Effector CD4-positive, alpha-beta T cell (primary cell): ENCODE data around the gene MARK4.

Experiments used
- DNase-seq: peaks from one replicate; pipeline ENCODE4 v3.0.0-alpha.2; 2020

The MARK4 gene

GRCh38 chr19:45344621-45345505, 93.8 kb downstream of the MARK4 start:
- DNase-seq = no peak

GRCh38 chr19:45345506-45345860, 94.4 kb downstream of the MARK4 start:
- no peak for DNase-seq

GRCh38 chr19:45346449-45346848, 95.4 kb downstream of the MARK4 start:
- DNase-seq = no peak

GRCh38 chr19:45347570-45348366, 96.7 kb downstream of the MARK4 start:
- DNase-seq = no peak

GRCh38 chr19:45348367-45349125, 97.5 kb downstream of the MARK4 start:
- DNase-seq = no peak

GRCh38 chr19:45349126-45349415, 98.0 kb downstream of the MARK4 start:
- DNase-seq = no peak

GRCh38 chr19:45349430-45349941, 98.4 kb downstream of the MARK4 start:
- no peak for DNase-seq

GRCh38 chr19:45350477-45351058, 99.5 kb downstream of the MARK4 start:
- DNase-seq = no peak

GRCh38 chr19:45351401-45351952, 100.4 kb downstream of the MARK4 start:
- DNase-seq = no peak

GRCh38 chr19:45352062-45352461, 101.0 kb downstream of the MARK4 start:
- DNase-seq = no peak

- no peak for DNase-seq
Measured at GRCh38 chr19:45352471-45352870, 101.4 kb downstream of the MARK4 start.

- no peak for DNase-seq
Measured at GRCh38 chr19:45352914-45353796, 102.1 kb downstream of the MARK4 start.

GRCh38 chr19:45354241-45354842, 103.3 kb downstream of the MARK4 start:
- DNase-seq = no peak
